PC-3 (cell line): ENCODE data around the gene LDB1.

Experiments used
- EZH2 ChIP-seq: fragments of 300-600 bp; sonication (generic); IDR thresholded peaks from one replicate; pipeline ENCODE4 v1.6.1; 2017; ENCODE audit warnings: antibody characterized with exemption, mild to moderate bottlenecking, low read length; ENCODE audit not compliant: unreplicated experiment
- EZH2phosphoT487 ChIP-seq: fragments of 300-600 bp; sonication (generic); IDR thresholded peaks from 2 replicates; pipeline ENCODE4 v1.6.1; 2018; ENCODE audit warnings: mild to moderate bottlenecking, antibody characterized with exemption, low read length, borderline replicate concordance
- TF ChIP-seq, protein P1 (sequence below): fragments of 300-600 bp; sonication (generic); conservative IDR thresholded peaks from 2 replicates; pipeline ENCODE4 v1.5.1; 2017; ENCODE audit warnings: antibody characterized with exemption, low read depth, mild to moderate bottlenecking, low read length

DNA sequence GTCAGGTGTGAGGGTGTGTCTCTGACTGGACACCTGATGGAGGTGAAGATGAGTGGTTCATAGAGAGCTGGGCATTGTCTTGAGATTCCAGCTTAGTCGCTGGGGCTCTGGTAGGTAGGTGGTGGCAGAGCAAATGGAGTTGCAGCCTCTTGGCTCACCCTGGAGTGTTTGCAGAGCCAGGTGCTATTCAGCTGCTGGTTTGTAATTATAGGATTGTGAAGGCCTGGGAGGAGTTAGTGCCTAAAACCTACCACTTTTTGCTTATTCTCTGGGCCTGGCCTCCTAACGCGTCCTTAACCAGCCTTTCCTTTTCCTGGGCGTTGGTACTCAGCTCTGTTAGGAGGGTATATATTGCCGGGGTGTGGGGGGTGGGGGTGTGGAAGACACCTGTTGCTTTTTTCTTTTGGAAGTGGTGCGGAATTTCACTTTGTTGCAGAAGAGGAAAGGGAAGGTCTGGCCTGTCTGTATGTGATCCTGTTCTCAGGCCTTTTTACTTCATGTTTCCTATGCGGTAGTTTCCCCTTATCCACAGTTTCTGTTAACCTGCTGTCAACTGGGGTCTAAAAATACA is 15.9 kb upstream of the LDB1 start:
- TF ChIP-seq, protein P1, sequence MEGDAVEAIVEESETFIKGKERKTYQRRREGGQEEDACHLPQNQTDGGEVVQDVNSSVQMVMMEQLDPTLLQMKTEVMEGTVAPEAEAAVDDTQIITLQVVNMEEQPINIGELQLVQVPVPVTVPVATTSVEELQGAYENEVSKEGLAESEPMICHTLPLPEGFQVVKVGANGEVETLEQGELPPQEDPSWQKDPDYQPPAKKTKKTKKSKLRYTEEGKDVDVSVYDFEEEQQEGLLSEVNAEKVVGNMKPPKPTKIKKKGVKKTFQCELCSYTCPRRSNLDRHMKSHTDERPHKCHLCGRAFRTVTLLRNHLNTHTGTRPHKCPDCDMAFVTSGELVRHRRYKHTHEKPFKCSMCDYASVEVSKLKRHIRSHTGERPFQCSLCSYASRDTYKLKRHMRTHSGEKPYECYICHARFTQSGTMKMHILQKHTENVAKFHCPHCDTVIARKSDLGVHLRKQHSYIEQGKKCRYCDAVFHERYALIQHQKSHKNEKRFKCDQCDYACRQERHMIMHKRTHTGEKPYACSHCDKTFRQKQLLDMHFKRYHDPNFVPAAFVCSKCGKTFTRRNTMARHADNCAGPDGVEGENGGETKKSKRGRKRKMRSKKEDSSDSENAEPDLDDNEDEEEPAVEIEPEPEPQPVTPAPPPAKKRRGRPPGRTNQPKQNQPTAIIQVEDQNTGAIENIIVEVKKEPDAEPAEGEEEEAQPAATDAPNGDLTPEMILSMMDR = no peak
- TF ChIP-seq EZH2 (no peak), EZH2phosphoT487 (no peak)
